Measurements from ENCODE around the gene RXFP3.
"Not testable (repeated sequence)": the region's sequence is repeated elsewhere in the genome, so short reads cannot be mapped to it uniquely, and the experiment has no call there.

The RXFP3 gene, protein sequence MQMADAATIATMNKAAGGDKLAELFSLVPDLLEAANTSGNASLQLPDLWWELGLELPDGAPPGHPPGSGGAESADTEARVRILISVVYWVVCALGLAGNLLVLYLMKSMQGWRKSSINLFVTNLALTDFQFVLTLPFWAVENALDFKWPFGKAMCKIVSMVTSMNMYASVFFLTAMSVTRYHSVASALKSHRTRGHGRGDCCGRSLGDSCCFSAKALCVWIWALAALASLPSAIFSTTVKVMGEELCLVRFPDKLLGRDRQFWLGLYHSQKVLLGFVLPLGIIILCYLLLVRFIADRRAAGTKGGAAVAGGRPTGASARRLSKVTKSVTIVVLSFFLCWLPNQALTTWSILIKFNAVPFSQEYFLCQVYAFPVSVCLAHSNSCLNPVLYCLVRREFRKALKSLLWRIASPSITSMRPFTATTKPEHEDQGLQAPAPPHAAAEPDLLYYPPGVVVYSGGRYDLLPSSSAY

DNA sequence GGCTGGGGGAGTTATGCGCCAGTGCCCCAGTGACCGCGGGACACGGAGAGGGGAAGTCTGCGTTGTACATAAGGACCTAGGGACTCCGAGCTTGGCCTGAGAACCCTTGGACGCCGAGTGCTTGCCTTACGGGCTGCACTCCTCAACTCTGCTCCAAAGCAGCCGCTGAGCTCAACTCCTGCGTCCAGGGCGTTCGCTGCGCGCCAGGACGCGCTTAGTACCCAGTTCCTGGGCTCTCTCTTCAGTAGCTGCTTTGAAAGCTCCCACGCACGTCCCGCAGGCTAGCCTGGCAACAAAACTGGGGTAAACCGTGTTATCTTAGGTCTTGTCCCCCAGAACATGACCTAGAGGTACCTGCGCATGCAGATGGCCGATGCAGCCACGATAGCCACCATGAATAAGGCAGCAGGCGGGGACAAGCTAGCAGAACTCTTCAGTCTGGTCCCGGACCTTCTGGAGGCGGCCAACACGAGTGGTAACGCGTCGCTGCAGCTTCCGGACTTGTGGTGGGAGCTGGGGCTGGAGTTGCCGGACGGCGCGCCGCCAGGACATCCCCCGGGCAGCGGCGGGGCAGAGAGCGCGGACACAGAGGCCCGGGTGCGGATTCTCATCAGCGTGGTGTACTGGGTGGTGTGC lies at the start of gene RXFP3:
RXFP3 (plus strand) TSS at position 6 of the 636 bp plus-strand sequence; CDS start at position 361, 355 bp downstream.
- no peak for DNase-seq

- no peak for DNase-seq
These were observed 48.9 kb upstream of the RXFP3 start for GRCh38 chr5:33887268-33887667.

- DNase-seq, result no peak
These were observed 47.6 kb upstream of the RXFP3 start for GRCh38 chr5:33888587-33888986.

- no peak for DNase-seq
These were observed 45.8 kb upstream of the RXFP3 start for GRCh38 chr5:33890131-33891032.

GRCh38 chr5:33891446-33891787 lies 44.8 kb upstream of the RXFP3 start:
- DNase-seq, result no peak

GRCh38 chr5:33891788-33892619 lies 44.2 kb upstream of the RXFP3 start, which contains the start of gene ADAMTS12:
Gene ADAMTS12, minus strand, starts transcription at chr5:33891990. Its CDS starts 134 bp downstream, at chr5:33891856.
- no peak for DNase-seq

DNA sequence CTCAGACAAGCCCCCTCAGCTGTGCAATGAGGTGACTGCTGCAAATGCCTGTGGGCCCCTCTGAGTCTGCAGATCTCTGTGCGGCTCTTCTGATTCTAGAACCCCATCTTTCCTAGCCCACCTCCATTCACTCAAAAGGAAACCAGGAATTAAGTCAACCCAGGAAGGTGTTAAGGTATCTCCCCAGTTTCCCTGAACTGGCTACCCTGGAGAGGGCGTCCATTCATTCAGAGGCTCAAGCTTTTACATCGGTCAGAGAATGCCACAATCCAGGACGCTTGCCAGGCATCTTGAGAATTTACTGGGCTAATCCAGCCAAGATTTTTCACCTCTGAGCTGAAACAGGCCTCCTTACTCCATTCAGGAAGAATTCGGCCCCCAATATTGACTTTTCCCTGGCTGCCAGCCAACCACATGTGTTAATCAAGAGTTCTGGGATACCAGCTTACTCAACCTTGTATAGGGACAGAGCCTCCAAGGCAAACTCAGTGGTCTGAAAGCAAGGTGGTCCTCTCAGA lies 43.5 kb upstream of the RXFP3 start:
- no peak for DNase-seq

DNA sequence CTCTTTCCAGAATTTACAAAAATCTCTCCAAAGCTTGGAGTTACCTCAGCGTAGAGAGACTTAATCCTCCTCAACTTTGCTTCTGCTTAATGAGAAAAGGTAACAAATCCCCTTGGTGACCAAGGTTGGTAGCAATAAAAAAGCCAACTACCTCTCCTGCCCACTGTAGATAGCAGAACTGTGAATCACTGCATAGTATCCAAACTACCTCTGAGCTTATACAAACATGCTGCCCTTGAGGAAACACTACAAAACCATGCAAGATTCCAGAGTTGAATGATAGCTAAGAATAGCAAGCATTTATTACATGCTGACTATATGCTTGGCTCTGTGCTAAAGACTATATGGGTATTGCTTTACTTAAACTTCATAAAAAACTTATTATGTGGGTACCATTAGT lies 41.6 kb upstream of the RXFP3 start:
- no peak for DNase-seq

GRCh38 chr5:33901156-33901555 lies 35.0 kb upstream of the RXFP3 start:
- no peak for DNase-seq

DNA sequence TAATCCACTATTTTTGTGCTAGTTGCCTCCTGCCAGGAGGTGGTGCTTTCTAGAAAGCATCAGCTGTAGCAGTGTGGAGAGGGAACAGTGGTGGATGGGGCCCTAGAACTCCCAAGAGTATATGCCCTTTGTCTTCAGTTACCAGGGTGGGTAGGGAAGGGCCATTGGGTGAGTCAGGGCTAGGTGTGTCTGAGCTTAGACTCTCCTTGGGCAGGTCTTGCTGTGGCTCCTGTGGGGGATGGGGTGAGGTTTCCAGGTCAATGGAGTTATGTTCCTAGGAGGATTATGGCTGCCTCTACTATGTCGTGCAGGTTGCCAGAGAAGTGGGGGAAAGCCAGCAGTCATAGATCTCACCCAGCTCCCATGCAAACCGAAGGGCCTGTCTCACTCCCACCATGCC lies 33.1 kb upstream of the RXFP3 start:
- DNase-seq, result no peak

DNA sequence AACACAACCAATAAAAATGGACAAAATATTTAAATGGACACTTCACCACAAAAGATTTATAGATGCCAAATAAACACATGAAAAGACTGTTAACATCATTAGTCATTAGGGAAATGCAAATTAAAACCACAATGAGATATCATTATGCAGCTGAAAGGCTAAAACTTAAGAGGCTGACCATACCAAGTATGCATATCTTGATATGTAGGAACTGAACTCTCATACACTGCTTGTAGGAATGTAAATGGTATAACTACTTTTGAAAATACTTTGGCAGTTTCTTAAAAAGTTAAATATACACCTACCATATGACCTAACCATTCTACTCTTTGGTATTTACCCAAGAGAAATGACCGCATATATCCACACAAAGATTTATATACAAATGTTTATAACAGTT lies 30.8 kb upstream of the RXFP3 start:
- no peak for DNase-seq

GRCh38 chr5:33906248-33906647 lies 29.9 kb upstream of the RXFP3 start:
- not testable (repeated sequence) for DNase-seq

DNA sequence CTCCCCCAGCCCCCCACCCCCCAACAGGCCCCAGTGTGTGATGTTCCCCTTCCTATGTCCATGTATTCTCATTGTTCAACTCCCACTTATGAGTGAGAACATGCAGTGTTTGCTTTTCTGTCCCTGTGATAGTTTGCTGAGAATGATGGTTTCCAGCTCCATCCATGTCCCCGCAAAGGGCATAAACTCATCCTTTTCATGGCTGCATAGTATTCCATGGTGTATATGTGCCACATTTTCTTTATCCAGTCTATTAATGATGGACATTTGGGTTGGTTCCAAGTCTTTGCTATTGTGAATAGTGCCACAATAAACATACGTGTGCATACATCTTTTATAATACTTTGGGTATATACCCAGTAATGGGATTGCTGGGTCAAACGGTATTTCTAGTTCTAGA lies 21.3 kb upstream of the RXFP3 start:
- DNase-seq, result not testable (repeated sequence)

DNA sequence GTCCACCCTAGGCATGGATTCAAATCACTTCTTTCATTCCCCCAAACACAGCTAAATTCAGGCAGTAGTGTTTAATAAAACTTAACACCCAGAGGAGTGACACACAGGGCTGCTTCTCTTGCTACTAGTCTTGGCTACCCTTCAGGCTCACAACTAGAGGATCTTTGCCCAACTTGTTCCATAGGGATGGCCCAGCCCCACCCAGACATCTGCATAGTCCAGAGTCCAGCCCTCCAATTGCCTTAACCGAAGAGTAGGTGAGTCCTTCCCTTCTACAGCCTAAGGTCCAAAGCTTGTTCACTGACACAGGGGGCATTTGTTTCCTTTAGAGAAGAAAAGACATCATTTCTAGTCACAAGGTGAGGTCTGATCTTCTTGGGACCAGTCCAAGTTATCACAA lies 15.2 kb upstream of the RXFP3 start:
- no peak for DNase-seq

DNA sequence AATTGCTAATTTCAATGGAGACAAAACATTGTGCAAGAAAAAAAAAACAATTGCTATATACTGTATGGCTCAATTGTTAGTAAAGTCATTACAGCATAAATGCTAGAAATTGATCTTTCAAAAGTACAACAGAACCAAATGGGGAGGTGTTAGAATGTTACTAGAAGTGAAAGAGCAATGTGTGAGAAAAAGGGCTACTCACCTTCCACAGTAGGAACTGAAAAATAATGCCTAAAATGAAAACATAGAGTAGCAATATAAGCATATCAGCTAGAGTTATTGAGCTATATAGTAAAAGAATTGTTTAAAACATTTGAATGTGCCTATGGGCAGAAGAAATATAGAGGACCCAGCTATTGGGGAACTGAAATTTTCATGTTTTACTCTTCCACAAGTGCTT lies 10.9 kb upstream of the RXFP3 start:
- no peak for DNase-seq

DNA sequence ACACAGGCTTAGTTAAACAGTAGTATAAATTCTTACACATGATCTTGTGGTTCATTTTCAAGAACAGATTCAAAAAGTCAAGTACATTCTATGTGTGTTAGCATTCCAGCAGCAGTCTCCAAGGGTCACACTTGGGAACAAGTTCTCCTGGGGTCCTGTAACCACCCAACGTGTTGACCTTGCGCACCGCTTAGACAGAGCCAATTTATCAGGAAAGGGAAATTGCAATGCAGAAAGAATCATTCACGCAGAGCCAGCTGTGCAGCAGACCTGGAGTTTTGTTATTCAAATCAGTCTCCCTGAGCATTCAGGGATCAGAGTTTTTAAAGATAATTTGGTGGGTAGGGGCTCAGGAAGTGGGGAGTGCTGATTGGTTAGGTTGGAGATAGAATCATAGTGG lies 8.5 kb upstream of the RXFP3 start:
- no peak for DNase-seq

DNA sequence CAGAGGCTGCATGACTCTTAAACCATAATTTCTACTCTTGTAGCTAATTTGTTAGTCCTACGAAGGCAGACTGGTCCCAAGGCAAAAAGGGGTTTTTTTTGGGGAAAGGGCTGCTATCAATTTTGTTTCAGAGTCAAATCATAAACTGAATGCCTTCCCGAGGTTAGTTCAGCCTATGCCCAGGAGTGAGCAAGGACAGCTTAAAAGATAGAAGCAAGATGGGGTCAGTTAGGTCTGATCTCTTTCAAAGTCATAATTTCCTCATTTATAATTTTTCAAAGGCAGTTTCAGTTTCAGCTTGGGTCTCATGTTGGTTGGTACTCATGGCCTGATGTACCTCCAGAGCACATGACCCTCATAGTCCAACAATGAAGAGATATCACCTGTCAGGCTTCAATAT lies 7.9 kb upstream of the RXFP3 start:
- no peak for DNase-seq

DNA sequence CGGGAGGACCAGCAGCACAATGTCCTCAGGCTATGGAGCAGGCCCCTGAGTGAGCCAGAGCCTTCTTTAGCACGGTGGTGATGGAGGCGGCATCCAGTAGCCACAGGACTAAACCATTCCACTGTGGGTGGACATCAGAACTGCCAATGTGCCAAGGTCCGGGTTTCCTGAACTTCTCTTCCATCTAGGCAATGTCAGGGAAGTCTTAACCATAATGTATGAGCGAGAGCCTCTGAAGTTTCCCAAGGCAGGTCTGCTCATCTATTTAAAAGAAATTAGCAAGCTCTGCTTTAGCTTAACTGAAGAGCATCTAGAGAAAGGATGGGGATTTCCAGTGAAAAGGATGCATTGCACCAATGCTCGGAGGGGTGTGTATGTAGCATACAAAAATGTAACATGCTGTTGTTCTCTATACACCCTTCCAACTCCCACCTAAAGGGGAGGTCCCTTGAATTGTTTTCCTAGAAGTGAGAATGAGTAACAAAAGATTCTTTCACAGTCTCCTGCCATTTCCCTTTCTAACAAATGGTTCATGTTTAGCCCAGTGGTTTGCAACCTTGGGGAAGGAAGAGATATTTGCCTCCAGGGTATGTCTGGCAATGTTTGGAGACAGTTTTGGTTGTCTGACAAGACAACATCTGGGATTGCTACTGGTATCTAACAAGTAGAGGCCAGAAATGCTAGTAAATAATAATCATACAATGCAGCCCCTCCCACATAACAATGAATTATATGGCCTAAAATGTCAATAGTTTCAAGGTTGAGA lies 6.1 kb upstream of the RXFP3 start:
- no peak for DNase-seq

DNA sequence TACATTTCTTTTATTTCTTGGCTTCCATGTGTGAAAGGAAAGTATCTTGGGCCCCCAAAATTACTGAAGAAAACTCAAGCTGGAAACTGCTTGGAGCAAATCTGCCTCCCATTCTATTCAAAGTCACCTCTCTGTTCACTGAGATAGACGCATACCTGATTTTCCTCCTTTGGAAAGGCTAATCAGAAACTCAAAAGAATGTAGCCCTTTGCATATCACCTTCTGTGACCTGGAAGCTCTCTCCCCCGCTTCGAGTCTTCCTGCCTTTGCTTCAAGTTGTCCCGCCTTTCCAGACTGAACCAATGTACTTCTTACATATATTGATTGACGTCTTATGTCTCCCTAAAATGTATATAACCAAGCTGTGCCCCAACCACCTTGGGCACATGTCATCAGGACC lies 5.0 kb upstream of the RXFP3 start:
- no peak for DNase-seq

DNA sequence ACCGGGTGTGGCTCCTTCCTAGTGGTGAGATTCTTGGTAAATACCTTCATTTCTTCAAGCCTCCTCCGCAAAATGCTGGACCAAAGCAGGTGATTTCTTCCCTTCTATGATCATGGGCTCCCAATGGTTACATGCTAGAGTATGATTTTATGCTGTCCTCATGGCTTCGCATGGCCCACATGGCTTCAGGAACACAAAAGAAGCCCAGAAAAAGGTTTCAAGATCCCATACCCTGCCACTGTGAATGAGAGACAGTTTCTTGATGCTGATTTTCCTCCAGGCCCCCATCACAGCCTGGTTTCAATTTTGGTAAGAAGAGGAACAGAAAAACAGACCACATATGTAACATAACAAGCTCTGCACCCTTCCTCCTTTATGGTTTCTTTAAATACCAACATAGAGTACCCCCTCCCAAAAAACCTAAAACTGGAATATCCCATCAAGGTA lies 2.4 kb upstream of the RXFP3 start:
- DNase-seq, result no peak

GRCh38 chr5:33934176-33934575 lies 2.0 kb upstream of the RXFP3 start:
- DNase-seq, result no peak

Data from activated naive CD4-positive, alpha-beta T cell (primary cell).